K562 (cell line): ENCODE results near the gene CDHR1. TPM values are rescaled to one million over a fixed set of nuclear protein-coding genes. Genes with fewer than 3 reads are reported as not detected.

Experiments used
- ATAC-seq: fragments of 200-7000 bp; cut with Tn5 transposase; 3 replicates; pipeline ENCODE4 v1.9.1; 2020; ENCODE audit warnings: moderate library complexity
- BruUV-seq: library from RNA; stranded (reverse); fragments of 400-500 nt; replicated peaks from 2 replicates; lab custom pipeline; 2021; lab: Mats Ljungman, UMichigan
- CTCF ChIA-PET: fragments of 300-600 bp; formaldehyde crosslinking; extraction: SDS; loops from one replicate; lab custom pipeline; 2021; ENCODE audit warnings: low intra/inter-chr PET ratio; lab: Yijun Ruan, JAX
- POLR2A ChIA-PET: fragments of 300-600, 350-650 bp; sonication (Branson Sonifier 250); formaldehyde crosslinking; extraction: SDS; loops from one replicate; lab custom pipeline; 2021; ENCODE audit warnings: antibody characterized with exemption, inconsistent platforms; lab: Yijun Ruan, JAX
- DNase-seq, 4 experiments: peaks; one replicate each; pipeline versions ENCODE4 v3.0.0 to v3.0.0-alpha.2; 2011 to 2018; ENCODE audit warnings: low spot score in 3 of 4, mixed read lengths in 3 of 4; ENCODE audit errors: extremely low read depth in 1 of 4
- FAIRE-seq: peaks from 2 replicates; lab custom pipeline; 2011; peaks lifted over from hg19 to GRCh38; lab: Jason Lieb, UNC
- H2AFZ ChIP-seq: 2 replicates; pipeline ENCODE4 v1.6.0; 2011; ENCODE audit warnings: low read depth, low read length, control low read depth, inconsistent platforms
- H3K27ac ChIP-seq: fragments of 200-600 bp; 3 replicates; pipeline ENCODE4 v1.8.0; 2011; ENCODE audit warnings: low read depth, mild to moderate bottlenecking, control low read depth, inconsistent platforms, low read length, moderate library complexity, mixed read lengths; ENCODE audit errors: extremely low read depth
- H3K27me3 ChIP-seq, 2 experiments: fragments of 300-600 bp in 1 of 2; 2 replicates in 1 of 2; 3 replicates in 1 of 2; pipeline versions ENCODE4 v1.6.0 to v1.8.0; 2011; ENCODE audit warnings: inconsistent platforms in 2 of 2, low read length in 2 of 2, mild to moderate bottlenecking in 1 of 2, mixed read lengths in 1 of 2, moderate library complexity in 1 of 2; ENCODE audit not compliant: control insufficient read depth in 2 of 2, insufficient read depth in 2 of 2
- H3K36me3 ChIP-seq: fragments of 300-600 bp; 3 replicates; pipeline ENCODE4 v1.8.0; 2011; ENCODE audit warnings: mild to moderate bottlenecking, low read length, inconsistent platforms; ENCODE audit not compliant: control insufficient read depth, insufficient read depth
- H3K4me1 ChIP-seq, 2 experiments: fragments of 200-600 bp in 1 of 2; replicated peaks in 1 of 2; 2 replicates in 1 of 2; 3 replicates in 1 of 2; pipeline versions ENCODE4 v1.5.1 to v1.8.0; 2011; ENCODE audit warnings: inconsistent platforms in 2 of 2, low read length in 2 of 2, mild to moderate bottlenecking in 1 of 2, mixed read lengths in 1 of 2, moderate library complexity in 1 of 2; ENCODE audit not compliant: control insufficient read depth in 2 of 2, insufficient read depth in 2 of 2
- H3K4me2 ChIP-seq: 2 replicates; pipeline ENCODE4 v1.6.1; 2011; ENCODE audit warnings: low read length, control low read depth, inconsistent platforms, mixed read lengths; ENCODE audit not compliant: insufficient read depth
- H3K4me3 ChIP-seq: fragments of 200-600 bp; sonication (generic), shearing (Covaris generic); 2 replicates; pipeline ENCODE4 v1.5.1; 2016; ENCODE audit warnings: control low read depth, inconsistent platforms
- H3K79me2 ChIP-seq: fragments of 200-600 bp; 3 replicates; pipeline ENCODE4 v1.8.0; 2011; ENCODE audit warnings: low read length, inconsistent platforms; ENCODE audit not compliant: control insufficient read depth, insufficient read depth
- H3K9ac ChIP-seq, 2 experiments: 2 replicates each; pipeline versions ENCODE4 v1.6.0 to v1.6.1; 2011; ENCODE audit warnings: low read depth in 2 of 2, low read length in 2 of 2, control low read depth in 1 of 2, inconsistent platforms in 1 of 2, mild to moderate bottlenecking in 1 of 2, mixed read lengths in 1 of 2; ENCODE audit not compliant: insufficient read depth in 1 of 2
- H3K9me1 ChIP-seq: one replicate; pipeline ENCODE4 v1.6.0; 2011; ENCODE audit warnings: inconsistent platforms, mild to moderate bottlenecking, low read length, moderate library complexity; ENCODE audit not compliant: control insufficient read depth, insufficient read depth
- H3K9me3 ChIP-seq: replicated peaks from 2 replicates; pipeline ENCODE4 v1.5.1; 2011; ENCODE audit warnings: low read depth, low read length, inconsistent platforms; ENCODE audit not compliant: control insufficient read depth, insufficient read depth
- H4K20me1 ChIP-seq: replicated peaks from 2 replicates; pipeline ENCODE4 v1.6.1; 2011; ENCODE audit warnings: low read length, inconsistent platforms, mixed read lengths; ENCODE audit not compliant: control insufficient read depth, insufficient read depth
- ETS2 ChIP-seq: IDR thresholded peaks from 2 replicates; pipeline ENCODE4 v1.6.1; 2016; ENCODE audit warnings: borderline replicate concordance, missing genetic modification characterization, mild to moderate bottlenecking, moderate library complexity, missing compliant biosample characterization; ENCODE audit not compliant: poor library complexity, severe bottlenecking
- GATAD2A ChIP-seq: fragments of 450-650 bp; IDR thresholded peaks from 2 replicates; pipeline ENCODE4 v1.6.1; 2017
- SNAPC5 ChIP-seq: fragments of 250-450 bp; sonication (Bioruptor Pico); IDR thresholded peaks from 2 replicates; pipeline ENCODE4 v1.8.0; 2021; ENCODE audit warnings: moderate library complexity, mild to moderate bottlenecking, inconsistent platforms
- WGBS: fragments of 100-300 bp; shearing (Covaris generic); methylation state at CpG from one replicate; pipeline ENCODE4 v1.1.6; 2016; ENCODE audit warnings: low coverage, mixed read lengths; ENCODE audit not compliant: insufficient coverage; ENCODE audit errors: missing lambda C conversion rate; 5-methylcytosine and 5-hydroxymethylcytosine counted together
- in situ Hi-C: fragments of 300-500 bp; cut with MboI; formaldehyde crosslinking; loops from 4 replicates; pipeline ENCODE4 v1.15.0; 2018; ENCODE audit warnings: inconsistent platforms, mixed read lengths
- intact Hi-C: fragments of 100-400 bp; cut with micrococcal nuclease; formaldehyde crosslinking; loops from 2 replicates; pipeline ENCODE4 v1.14.2; 2022
- polyA plus RNA-seq, 8 experiments: library from polyadenylated mRNA; depleted of rRNA in 4 of 8; stranded (reverse) in 5 of 8; unstranded in 3 of 8; fragments of >200 nt; fragmentation: Nextera tagmentation in 2 of 8; fragmentation: Illumina TruSeq in 1 of 8; extraction: Ambion mirVana in 2 of 8; extraction: Trizol in 1 of 8; gene quantifications; 2 replicates each; pipeline versions ENCODE4 v1.2.1 to v1.2.3, GENCODE V29; 2011 to 2014; ENCODE audit warnings: inconsistent platforms in 1 of 8, missing spikeins in 1 of 8
- total RNA-seq, 7 experiments: library from RNA; depleted of rRNA in 6 of 7; stranded (reverse); fragments of >200 nt in 6 of 7; fragmentation: Illumina TruSeq in 2 of 7; extraction: Trizol in 2 of 7; gene quantifications; 2 replicates each; pipeline versions ENCODE4 v1.2.1 to v1.2.3, GENCODE V29; 2011 to 2021; ENCODE audit warnings: low replicate concordance in 1 of 7
- TF ChIP-seq, protein P1 (sequence below): fragments of 250-450 bp; sonication (Bioruptor Pico); IDR thresholded peaks from 2 replicates; pipeline ENCODE4 v1.4.0; 2020; ENCODE audit warnings: mild to moderate bottlenecking, moderate library complexity

CDHR1 gene
- total and polyA plus RNA-seq, 9 of the 15 experiments (the other 6 are each of a cell fraction or from before 2014, with no cell fraction given) = 0.03 to 0.99 (median 0.20) TPM

- CTCF ChIA-PET = no interaction called here
- Histone ChIP-seq H3K4me2 (no peak overlapping the region), H3K27me3 (peaks cover 24 to 74% of the 10 kb centered on the region in 2 experiments; a peak in 4 of 5 replicates), H3K79me2 (no peaks in the 10 kb centered on the region), H3K9ac (no peak overlapping the region), H3K4me1 (peaks cover 0 to 3% of the 10 kb centered on the region in 2 experiments; a peak in 1 of 5 replicates), H3K36me3 (no peaks in the 10 kb centered on the region), H2AFZ (no peak overlapping the region), H3K9me3 (no peaks in the 10 kb centered on the region), H4K20me1 (no peaks in the 10 kb centered on the region), H3K27ac (no peak overlapping the region), H3K4me3 (no peak overlapping the region), H3K9me1 (no peaks in the 10 kb centered on the region)
- intact Hi-C loops = no loop called here
- DNase-seq (no peak), FAIRE-seq (no peak), ATAC-seq (no peak)
- POLR2A ChIA-PET = interaction anchor here (1.3 kb wide), 1 partner anchor 11 kb away, joined by 5 read pairs; no protein-coding TSS in a partner anchor
- no peak for TF ChIP-seq GATAD2A
- WGBS = 0% methylated on average over 3 of the region's 3 CpGs
- in situ Hi-C loops = no loop called here
- no TSS peak for BruUV-seq
Observed at GRCh38 chr10:84243759-84244158, 49.4 kb downstream of the CDHR1 start.

- ChIA-PET CTCF (no interaction called here), POLR2A (interaction anchor here (0.9 to 2.8 kb wide), 2 partner anchors 10 to 12 kb away, joined by 3 to 13 read pairs; no protein-coding TSS in a partner anchor)
- H2AFZ ChIP-seq = no peak within 1 kb of the TSS
- no peaks in the 10 kb centered on the region for H3K36me3 ChIP-seq
- intact Hi-C loops (no loop called here), in situ Hi-C loops (no loop called here)
- FAIRE-seq (no peak), DNase-seq (no peak), ATAC-seq (no peak)
- H3K9ac ChIP-seq = no peak within 1 kb of the TSS
- BruUV-seq = no TSS peak
- H3K9me3 ChIP-seq = no peaks in the 10 kb centered on the region
- TF ChIP-seq, protein P1, sequence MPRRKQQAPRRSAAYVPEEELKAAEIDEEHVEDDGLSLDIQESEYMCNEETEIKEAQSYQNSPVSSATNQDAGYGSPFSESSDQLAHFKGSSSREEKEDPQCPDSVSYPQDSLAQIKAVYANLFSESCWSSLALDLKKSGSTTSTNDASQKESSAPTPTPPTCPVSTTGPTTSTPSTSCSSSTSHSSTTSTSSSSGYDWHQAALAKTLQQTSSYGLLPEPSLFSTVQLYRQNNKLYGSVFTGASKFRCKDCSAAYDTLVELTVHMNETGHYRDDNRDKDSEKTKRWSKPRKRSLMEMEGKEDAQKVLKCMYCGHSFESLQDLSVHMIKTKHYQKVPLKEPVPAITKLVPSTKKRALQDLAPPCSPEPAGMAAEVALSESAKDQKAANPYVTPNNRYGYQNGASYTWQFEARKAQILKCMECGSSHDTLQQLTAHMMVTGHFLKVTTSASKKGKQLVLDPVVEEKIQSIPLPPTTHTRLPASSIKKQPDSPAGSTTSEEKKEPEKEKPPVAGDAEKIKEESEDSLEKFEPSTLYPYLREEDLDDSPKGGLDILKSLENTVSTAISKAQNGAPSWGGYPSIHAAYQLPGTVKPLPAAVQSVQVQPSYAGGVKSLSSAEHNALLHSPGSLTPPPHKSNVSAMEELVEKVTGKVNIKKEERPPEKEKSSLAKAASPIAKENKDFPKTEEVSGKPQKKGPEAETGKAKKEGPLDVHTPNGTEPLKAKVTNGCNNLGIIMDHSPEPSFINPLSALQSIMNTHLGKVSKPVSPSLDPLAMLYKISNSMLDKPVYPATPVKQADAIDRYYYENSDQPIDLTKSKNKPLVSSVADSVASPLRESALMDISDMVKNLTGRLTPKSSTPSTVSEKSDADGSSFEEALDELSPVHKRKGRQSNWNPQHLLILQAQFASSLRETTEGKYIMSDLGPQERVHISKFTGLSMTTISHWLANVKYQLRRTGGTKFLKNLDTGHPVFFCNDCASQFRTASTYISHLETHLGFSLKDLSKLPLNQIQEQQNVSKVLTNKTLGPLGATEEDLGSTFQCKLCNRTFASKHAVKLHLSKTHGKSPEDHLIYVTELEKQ (CRISPR knock-in tag) = no peak
- TF ChIP-seq SNAPC5 (CRISPR knock-in tag) = no peak
- TF ChIP-seq ETS2 (tag) = no peak
- H3K27me3 ChIP-seq = peaks cover 19 to 71% of the 10 kb centered on the region in 2 experiments; a peak in 4 of 5 replicates
- WGBS = under 1% methylated on average over 9 of the region's 9 CpGs
- H3K27ac ChIP-seq = no peak within 1 kb of the TSS
- no peaks in the 10 kb centered on the region for H3K79me2 ChIP-seq
- H4K20me1 ChIP-seq = no peaks in the 10 kb centered on the region
- H3K9me1 ChIP-seq = no peaks in the 10 kb centered on the region
- H3K4me3 ChIP-seq = no peak within 1 kb of the TSS
- no peak within 1 kb of the TSS for H3K4me2 ChIP-seq
- H3K4me1 ChIP-seq = peaks cover 0 to 5% of the 10 kb centered on the region in 2 experiments; a peak in 1 of 5 replicates
Observed at GRCh38 chr10:84244651-84245270, 50.4 kb downstream of the CDHR1 start, which contains the start of gene RGR. TSS of gene RGR (plus strand) at chr10:84245053. CDS start at chr10:84245091, 38 bp downstream.
